VCaP (cell line): Measurements from ENCODE around the gene CTBP2.

Source experiments
- H3K27ac ChIP-seq: fragments of 450-650 bp; 2 replicates; pipeline ENCODE4 v1.5.1; 2017
- TF ChIP-seq, protein P1 (sequence below): fragments of 450-650 bp; conservative IDR thresholded peaks from 2 replicates; pipeline ENCODE4 v1.5.1; 2017; ENCODE audit warnings: mild to moderate bottlenecking, moderate library complexity

CTBP2 gene

DNA sequence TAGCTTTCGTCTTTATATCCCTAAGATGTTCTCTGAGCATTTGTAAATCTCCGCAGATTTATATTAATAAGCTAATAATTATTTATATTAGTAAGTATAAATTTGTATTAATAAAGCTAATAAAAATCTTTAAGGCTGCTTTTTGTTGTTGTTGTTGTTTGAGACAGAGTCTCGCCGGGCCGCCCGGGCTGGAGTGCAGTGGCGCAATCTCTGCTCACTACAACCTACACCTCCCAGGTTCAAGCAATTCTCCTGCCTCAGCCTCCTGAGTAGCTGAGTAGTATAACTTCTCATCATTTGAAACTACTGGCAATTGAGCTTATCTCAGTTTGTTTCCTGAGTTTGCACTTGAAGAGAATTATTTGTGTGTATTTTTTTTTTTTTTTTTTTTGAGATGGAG, 223.6 kb downstream of the CTBP2 start:
- no peak overlapping the region for H3K27ac ChIP-seq
- TF ChIP-seq, protein P1, sequence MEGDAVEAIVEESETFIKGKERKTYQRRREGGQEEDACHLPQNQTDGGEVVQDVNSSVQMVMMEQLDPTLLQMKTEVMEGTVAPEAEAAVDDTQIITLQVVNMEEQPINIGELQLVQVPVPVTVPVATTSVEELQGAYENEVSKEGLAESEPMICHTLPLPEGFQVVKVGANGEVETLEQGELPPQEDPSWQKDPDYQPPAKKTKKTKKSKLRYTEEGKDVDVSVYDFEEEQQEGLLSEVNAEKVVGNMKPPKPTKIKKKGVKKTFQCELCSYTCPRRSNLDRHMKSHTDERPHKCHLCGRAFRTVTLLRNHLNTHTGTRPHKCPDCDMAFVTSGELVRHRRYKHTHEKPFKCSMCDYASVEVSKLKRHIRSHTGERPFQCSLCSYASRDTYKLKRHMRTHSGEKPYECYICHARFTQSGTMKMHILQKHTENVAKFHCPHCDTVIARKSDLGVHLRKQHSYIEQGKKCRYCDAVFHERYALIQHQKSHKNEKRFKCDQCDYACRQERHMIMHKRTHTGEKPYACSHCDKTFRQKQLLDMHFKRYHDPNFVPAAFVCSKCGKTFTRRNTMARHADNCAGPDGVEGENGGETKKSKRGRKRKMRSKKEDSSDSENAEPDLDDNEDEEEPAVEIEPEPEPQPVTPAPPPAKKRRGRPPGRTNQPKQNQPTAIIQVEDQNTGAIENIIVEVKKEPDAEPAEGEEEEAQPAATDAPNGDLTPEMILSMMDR: no peak

DNA sequence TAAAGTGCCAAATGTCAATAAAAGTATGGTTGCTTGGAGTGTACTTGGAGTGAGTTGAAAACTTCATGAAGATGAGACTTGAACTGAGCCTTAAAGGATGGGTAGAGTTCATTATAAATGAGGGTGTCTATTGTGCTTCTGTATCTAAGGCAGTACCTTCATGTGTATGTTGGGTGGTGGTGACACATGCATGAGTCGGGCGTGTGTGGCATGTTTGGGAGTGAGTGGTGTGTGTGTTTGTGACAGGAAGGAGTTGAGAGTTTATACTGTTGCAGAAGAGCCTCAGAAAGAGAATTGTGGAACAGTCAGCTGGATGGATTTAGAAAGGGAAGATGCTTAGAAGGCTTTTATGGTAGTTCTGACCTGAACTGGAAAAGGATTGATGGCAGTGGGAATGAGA, 224.4 kb downstream of the CTBP2 start:
- no peak overlapping the region for H3K27ac ChIP-seq
- TF ChIP-seq, protein P1: no peak
